SK-N-MC (cell line): ENCODE measurements around the gene PNKD.

Source experiments
- EZH2 ChIP-seq: fragments of 200-600 bp; sonication (generic); IDR thresholded peaks from one replicate; pipeline ENCODE4 v1.6.1; 2017; ENCODE audit warnings: antibody characterized with exemption
- POLR2AphosphoS5 ChIP-seq: IDR thresholded peaks from 2 replicates; pipeline ENCODE4 v1.6.1; 2012; ENCODE audit warnings: mild to moderate bottlenecking, low read depth, low read length, borderline replicate concordance

- TF ChIP-seq POLR2AphosphoS5 (no peak), EZH2 (no peak)
Observed at GRCh38 chr2:218234521-218234920, 35.8 kb upstream of the PNKD start.
